GM12865 (cell line): ENCODE data around the gene CCDC171.

Experiments
- DNase-seq: peaks from one replicate; pipeline ENCODE4 v3.0.0; 2010; ENCODE audit warnings: low read depth
- H3K4me3 ChIP-seq: 2 replicates; pipeline ENCODE4 v1.5.1; 2011; ENCODE audit warnings: mild to moderate bottlenecking, low read depth, low read length, control low read depth
- TF ChIP-seq, protein P1 (sequence below): IDR thresholded peaks from 2 replicates; pipeline ENCODE4 v1.5.1; 2011; ENCODE audit warnings: low read length, control low read depth, low read depth, inconsistent platforms; ENCODE audit not compliant: insufficient read depth; ENCODE audit errors: missing control alignments

The CCDC171 gene

DNA sequence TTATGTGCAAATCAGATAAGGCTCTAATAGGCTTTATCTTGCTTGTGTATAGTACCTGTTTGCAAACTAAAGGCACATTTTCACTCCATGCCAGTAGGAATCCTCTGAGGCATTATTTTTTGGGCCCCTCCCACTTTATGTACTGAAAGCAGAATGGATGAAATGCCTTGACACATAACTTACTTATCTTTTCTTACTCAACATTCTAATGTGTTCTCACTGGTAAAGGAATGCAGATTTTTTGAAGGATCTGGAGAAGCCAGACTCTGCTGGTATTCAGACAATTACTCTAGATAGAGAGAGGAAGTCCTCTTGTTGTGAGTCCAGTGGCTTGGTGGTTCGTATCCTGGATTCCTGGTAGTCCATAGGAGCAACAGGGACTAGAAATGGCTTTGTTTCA, 336.7 kb downstream of the CCDC171 start:
- no peak for DNase-seq
- no peak overlapping the region for H3K4me3 ChIP-seq
- TF ChIP-seq, protein P1, sequence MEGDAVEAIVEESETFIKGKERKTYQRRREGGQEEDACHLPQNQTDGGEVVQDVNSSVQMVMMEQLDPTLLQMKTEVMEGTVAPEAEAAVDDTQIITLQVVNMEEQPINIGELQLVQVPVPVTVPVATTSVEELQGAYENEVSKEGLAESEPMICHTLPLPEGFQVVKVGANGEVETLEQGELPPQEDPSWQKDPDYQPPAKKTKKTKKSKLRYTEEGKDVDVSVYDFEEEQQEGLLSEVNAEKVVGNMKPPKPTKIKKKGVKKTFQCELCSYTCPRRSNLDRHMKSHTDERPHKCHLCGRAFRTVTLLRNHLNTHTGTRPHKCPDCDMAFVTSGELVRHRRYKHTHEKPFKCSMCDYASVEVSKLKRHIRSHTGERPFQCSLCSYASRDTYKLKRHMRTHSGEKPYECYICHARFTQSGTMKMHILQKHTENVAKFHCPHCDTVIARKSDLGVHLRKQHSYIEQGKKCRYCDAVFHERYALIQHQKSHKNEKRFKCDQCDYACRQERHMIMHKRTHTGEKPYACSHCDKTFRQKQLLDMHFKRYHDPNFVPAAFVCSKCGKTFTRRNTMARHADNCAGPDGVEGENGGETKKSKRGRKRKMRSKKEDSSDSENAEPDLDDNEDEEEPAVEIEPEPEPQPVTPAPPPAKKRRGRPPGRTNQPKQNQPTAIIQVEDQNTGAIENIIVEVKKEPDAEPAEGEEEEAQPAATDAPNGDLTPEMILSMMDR: no peak

DNA sequence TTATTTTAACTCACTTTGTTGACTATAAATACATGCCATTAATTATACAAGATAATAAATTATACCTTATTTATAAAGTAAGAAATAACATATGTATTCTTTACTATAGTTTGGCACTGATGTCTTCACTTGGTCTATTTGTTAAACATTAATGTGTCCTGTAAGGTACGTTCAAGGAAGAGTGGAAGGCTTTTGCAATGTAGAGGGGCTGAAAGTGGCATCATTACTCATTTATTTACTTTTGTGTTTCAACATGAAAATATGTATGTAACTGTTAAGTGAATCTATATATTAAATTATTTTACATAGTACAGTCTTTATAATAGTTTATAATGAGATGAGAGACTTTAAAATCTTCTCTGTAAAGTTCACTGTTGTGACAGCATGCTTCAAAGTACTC, 348.7 kb downstream of the CCDC171 start:
- TF ChIP-seq, protein P1: no peak
- no peak overlapping the region for H3K4me3 ChIP-seq
- no peak for DNase-seq

DNA sequence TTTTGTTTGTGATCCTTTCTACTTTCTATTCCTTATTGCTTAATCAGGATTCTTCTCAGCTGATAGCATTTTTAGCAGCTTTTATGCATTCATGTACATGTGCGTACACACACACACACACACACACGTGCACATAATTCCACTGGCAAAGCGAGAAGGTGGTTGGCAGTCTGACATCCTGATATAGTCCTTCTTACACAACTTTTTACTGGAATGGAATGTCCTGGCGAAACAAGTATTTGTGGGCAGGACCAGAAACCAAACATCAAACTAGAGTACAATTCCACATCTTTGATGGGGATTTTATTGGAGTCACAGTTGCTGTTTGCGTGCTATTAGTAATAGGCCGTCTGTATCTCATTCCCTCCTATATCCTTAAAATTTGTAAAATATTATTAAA, 356.5 kb downstream of the CCDC171 start:
- H3K4me3 ChIP-seq: no peak overlapping the region
- no peak for DNase-seq
- TF ChIP-seq, protein P1: no peak

DNA sequence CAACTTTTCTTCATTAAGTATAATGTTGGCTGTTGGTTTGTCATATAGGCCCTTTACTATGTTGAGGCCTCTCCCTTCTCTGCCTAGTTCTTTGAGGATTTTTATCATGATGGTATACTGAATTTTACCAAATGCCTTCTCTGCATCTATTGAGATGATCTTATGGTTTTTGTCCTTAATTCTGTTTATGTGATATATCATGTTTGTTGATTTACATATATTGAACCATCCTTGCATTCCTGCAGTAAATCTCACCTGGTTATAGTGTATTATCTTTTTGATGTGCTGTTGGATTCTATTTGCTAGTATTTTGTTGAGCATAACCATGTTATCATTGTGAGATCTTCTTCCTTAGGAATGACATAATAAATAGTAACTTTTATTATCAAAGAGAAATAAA, 362.9 kb downstream of the CCDC171 start:
- TF ChIP-seq, protein P1: no peak
- DNase-seq: no peak
- H3K4me3 ChIP-seq: no peak overlapping the region

DNA sequence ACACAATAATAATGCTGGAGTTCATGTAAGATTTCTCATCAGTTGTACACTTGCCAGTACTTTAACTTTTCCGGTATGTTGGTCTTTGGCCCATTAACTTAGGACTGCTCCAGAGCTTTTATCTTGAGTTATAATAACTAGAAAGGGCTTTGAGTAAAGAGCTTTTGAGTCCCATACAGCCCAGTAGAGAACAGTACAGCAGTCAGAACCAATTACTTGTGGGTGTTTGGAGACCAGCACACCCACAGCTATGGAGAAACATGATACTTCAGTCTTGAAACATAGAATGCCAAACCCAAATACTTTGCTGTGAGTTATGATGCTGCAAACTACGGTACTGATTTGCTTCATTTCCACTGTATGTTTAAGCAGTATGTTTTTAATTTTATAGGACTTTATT, 374.3 kb downstream of the CCDC171 start:
- no peak for DNase-seq
- H3K4me3 ChIP-seq: no peak overlapping the region
- TF ChIP-seq, protein P1: no peak

DNA sequence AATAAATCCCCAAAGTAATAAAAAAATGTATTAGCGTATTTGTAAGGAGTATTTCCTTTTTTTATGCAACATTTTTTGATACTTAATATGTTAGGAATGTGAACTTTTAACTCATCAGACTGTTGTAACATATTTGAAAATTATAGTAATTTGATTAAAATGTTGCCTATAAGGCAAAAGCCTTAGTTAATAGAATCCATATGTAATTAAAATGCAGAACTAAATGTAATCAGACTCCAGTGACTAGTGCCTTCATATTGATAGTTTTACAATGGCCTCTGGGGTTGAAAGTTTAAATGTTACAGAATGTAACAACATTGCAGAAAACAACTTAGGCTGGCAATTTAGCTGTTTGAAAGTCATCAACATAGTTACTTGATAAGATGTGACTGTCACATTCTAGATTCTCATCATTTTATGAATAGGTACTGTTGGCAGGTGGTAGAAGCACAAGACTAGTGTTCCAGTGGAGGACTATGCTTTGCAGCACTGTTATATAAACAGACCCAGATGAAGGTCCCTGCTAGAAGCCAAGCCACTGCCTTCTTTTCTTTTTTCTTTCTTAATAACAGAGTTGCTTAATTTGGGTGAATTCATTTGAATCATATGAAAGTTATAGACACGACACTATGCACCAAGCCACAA, 382.9 kb downstream of the CCDC171 start:
- no peak overlapping the region for H3K4me3 ChIP-seq
- DNase-seq: no peak
- TF ChIP-seq, protein P1: no peak

DNA sequence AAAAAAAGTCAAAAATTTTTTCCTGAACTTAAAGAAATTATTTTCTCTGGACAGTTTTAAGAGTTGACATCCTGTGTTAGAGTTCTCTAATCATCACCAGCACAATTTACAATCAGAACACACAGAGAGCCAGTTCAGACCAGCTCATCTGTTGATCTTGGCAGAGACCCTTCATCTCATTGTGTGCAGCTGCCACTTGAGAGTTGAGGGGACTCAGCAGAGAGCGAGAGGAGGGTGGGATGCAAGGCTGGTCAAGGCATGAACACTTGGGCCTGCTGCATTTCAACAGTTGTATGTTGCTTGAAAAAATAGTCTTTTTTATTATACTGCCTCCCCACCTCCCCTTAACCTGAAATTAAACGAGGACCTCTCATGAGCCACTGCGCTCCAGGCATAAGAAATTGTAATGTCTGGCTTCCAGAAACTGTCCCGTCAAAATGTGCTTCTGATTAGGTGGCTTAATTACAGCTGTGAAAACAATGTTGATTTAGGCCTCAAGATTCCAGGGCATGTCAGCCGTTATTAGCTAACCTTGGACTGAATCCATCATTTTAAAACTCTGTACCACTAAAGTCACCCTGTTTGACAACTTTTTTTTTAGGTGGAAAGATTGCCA, 383.6 kb downstream of the CCDC171 start:
- TF ChIP-seq, protein P1: no peak
- DNase-seq: no peak
- no peak overlapping the region for H3K4me3 ChIP-seq
